GM06990 (cell line): ENCODE data around the gene CACNA1C.

Experiments used
- DNase-seq: peaks from one replicate; pipeline ENCODE4 v3.0.0-alpha.2; 2011; ENCODE audit not compliant: insufficient read length; ENCODE audit errors: extremely low read depth
- H3K27me3 ChIP-seq: replicated peaks from 2 replicates; pipeline ENCODE4 v1.6.0; 2011; ENCODE audit warnings: low read length; ENCODE audit not compliant: control insufficient read depth, insufficient read depth
- H3K36me3 ChIP-seq: 2 replicates; pipeline ENCODE4 v1.5.1; 2011; ENCODE audit warnings: low read length; ENCODE audit not compliant: control insufficient read depth, insufficient read depth
- H3K4me3 ChIP-seq: replicated peaks from 2 replicates; pipeline ENCODE4 v1.5.1; 2011; ENCODE audit warnings: low read depth, mild to moderate bottlenecking, control low read depth, low read length
- CTCF ChIP-seq: IDR thresholded peaks from 2 replicates; pipeline ENCODE4 v1.5.1; 2011; ENCODE audit warnings: low read length, control low read depth, mild to moderate bottlenecking, inconsistent platforms; ENCODE audit not compliant: insufficient read depth, poor library complexity, severe bottlenecking

The CACNA1C gene

GRCh38 chr12:2183556-2184541, 131.1 kb downstream of the CACNA1C start:
- DNase-seq = no peak
- TF ChIP-seq CTCF = no peak
- no peaks in the 10 kb centered on the region for H3K27me3 ChIP-seq

GRCh38 chr12:2185751-2186341, 133.1 kb downstream of the CACNA1C start:
- Histone ChIP-seq H3K36me3 (no peaks in the 10 kb centered on the region), H3K4me3 (no peak overlapping the region), H3K27me3 (no peaks in the 10 kb centered on the region)
- no peak for DNase-seq
- TF ChIP-seq CTCF = no peak

More at GRCh38 chr12:2183556-2184541, 131.1 kb downstream of the CACNA1C start:
- Histone ChIP-seq H3K36me3 (no peaks in the 10 kb centered on the region), H3K4me3 (no peak overlapping the region)

- no peaks in the 10 kb centered on the region for H3K27me3 ChIP-seq
- DNase-seq = no peak
- TF ChIP-seq CTCF = no peak
- no peaks in the 10 kb centered on the region for H3K36me3 ChIP-seq
- no peak overlapping the region for H3K4me3 ChIP-seq
Observed at GRCh38 chr12:2187195-2187945, 134.6 kb downstream of the CACNA1C start.

- no peak for TF ChIP-seq CTCF
- no peak for DNase-seq
- Histone ChIP-seq H3K36me3 (no peaks in the 10 kb centered on the region), H3K4me3 (no peak overlapping the region), H3K27me3 (no peaks in the 10 kb centered on the region)
Observed at GRCh38 chr12:2190085-2190484, 137.3 kb downstream of the CACNA1C start.

- Histone ChIP-seq H3K36me3 (no peaks in the 10 kb centered on the region), H3K27me3 (no peaks in the 10 kb centered on the region), H3K4me3 (no peak overlapping the region)
- no peak for TF ChIP-seq CTCF
- DNase-seq = no peak
Observed at GRCh38 chr12:2190896-2191533, 138.2 kb downstream of the CACNA1C start.
